GM04503 (cell line): ENCODE results near the gene MYOCOS.
A peak's percentile ranks its signal among the peaks of the same experiment; 100 is the strongest.
"Not testable (repeated sequence)": the region's sequence is repeated elsewhere in the genome, so short reads cannot be mapped to it uniquely, and the experiment has no call there.

Experiments used
- DNase-seq: peaks from one replicate; pipeline ENCODE4 v3.0.0-alpha.2; 2012; ENCODE audit warnings: low read depth

MYOCOS gene

GRCh38 chr1:171622152-171622462 lies at the start of gene MYOCOS:
MYOCOS (plus strand) TSS chr1:171622243; CDS start chr1:171623884, 1,641 bp downstream.
- DNase-seq, result no peak

- DNase-seq, result no peak
These were observed 45.9 kb upstream of the MYOCOS start for GRCh38 chr1:171576144-171576543.

- no peak for DNase-seq
These were observed 40.8 kb upstream of the MYOCOS start for GRCh38 chr1:171581226-171581625.

GRCh38 chr1:171581766-171582165 lies 40.3 kb upstream of the MYOCOS start:
- no peak for DNase-seq

- DNase-seq, result no peak
These were observed 39.5 kb upstream of the MYOCOS start for GRCh38 chr1:171582589-171582988.

GRCh38 chr1:171583591-171584201 lies 38.3 kb upstream of the MYOCOS start:
- no peak for DNase-seq

- DNase-seq, result no peak
These were observed 36.3 kb upstream of the MYOCOS start for GRCh38 chr1:171585715-171586114.

GRCh38 chr1:171588230-171588629 lies 33.8 kb upstream of the MYOCOS start:
- no peak for DNase-seq

- peak; percentile 14 for DNase-seq
These were observed 32.0 kb upstream of the MYOCOS start for GRCh38 chr1:171590022-171590421.

- DNase-seq, result no peak
These were observed 26.7 kb upstream of the MYOCOS start for GRCh38 chr1:171595324-171595723.

GRCh38 chr1:171596119-171596518 lies 25.9 kb upstream of the MYOCOS start:
- no peak for DNase-seq

GRCh38 chr1:171596705-171597104 lies 25.3 kb upstream of the MYOCOS start:
- no peak for DNase-seq

- DNase-seq, result no peak
These were observed 24.8 kb upstream of the MYOCOS start for GRCh38 chr1:171597203-171597602.

GRCh38 chr1:171600310-171600709 lies 21.7 kb upstream of the MYOCOS start:
- DNase-seq, result not testable (repeated sequence)

GRCh38 chr1:171600862-171601261 lies 21.2 kb upstream of the MYOCOS start:
- DNase-seq, result no peak

GRCh38 chr1:171603042-171603441 lies 19.0 kb upstream of the MYOCOS start:
- DNase-seq, result not testable (repeated sequence)

GRCh38 chr1:171606402-171606941 lies 15.6 kb upstream of the MYOCOS start:
- DNase-seq, result no peak

GRCh38 chr1:171610385-171610784 lies 11.7 kb upstream of the MYOCOS start:
- DNase-seq, result peak; percentile 20

GRCh38 chr1:171611306-171611705 lies 10.7 kb upstream of the MYOCOS start:
- DNase-seq, result peak; percentile 26

GRCh38 chr1:171613282-171613681 lies 8.8 kb upstream of the MYOCOS start:
- no peak for DNase-seq

GRCh38 chr1:171615122-171615906 lies 6.7 kb upstream of the MYOCOS start:
- DNase-seq, result not testable (repeated sequence)

- no peak for DNase-seq
These were observed 5.5 kb upstream of the MYOCOS start for GRCh38 chr1:171616586-171616985.

- DNase-seq, result no peak
These were observed 1.7 kb downstream of the MYOCOS start for GRCh38 chr1:171623651-171624331.
